ENCODE measurements around the gene URAD. TPM values are rescaled to one million over a fixed set of nuclear protein-coding genes. Genes with fewer than 3 reads are reported as not detected.

URAD gene
- total RNA-seq, 4 donors from 2014 or later: not detected

DNA sequence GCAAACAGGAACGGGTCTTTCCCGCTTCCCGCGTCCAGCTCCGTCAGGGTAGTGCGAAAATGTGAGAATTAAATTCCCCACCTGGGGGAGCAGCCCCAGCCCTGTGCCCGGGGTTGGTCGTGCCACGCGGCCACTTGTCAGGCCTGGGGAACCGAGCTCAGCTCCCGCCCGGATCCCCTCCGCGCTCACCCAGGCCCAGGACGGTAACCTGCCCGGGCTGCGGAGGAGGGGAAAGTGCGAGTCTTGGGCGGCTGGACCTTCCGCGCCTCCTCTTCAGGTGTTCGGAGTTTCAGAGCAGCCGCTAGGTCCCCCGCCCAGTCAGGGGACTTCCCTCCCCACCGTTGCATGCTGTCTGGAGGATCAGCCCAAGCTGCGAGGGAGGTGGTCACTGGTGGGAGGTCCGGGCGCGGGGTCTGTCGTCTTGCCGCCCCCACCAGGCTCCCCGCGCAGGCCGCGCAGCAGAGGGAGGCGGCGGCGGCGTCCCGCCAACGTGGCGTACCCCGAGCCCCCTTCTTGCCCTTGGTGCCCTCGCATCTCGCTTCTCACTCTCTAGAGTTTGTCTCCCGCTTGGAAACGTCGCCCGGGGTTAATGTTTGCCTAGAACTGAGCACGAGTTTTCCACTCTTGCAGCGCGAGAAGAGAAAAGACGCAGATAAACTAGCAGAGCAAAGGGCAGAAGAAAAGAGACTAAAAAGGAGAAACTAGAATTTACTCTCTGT is 8.1 kb downstream of the URAD start:
- Histone ChIP-seq H3K36me3 (no peaks in the 10 kb centered on the region), H3K4me3 (no peak overlapping the region), H3K27me3 (peaks cover 8 to 98% (median 36%) of the 10 kb centered on the region in 4 donors), H3K27ac (no peak overlapping the region), H3K4me1 (peaks cover 11 to 42% (median 16%) of the 10 kb centered on the region in 3 donors), H3K9me3 (no peaks in the 10 kb centered on the region)
- DNase-seq: no peak
- intact Hi-C loops (cut with DNase I): loop anchor here (5.0 kb wide), 1 partner anchor 613 kb away; no protein-coding TSS in a partner anchor
- WGBS, 2 donors: 4 to 7% methylated on average over 21 to 27 of the region's 54 CpGs
- TF ChIP-seq POLR2A (IDR thresholded peaks at IDR 0.05) (no peak), CTCF (IDR thresholded peaks at IDR 0.05) (no peak)

DNA sequence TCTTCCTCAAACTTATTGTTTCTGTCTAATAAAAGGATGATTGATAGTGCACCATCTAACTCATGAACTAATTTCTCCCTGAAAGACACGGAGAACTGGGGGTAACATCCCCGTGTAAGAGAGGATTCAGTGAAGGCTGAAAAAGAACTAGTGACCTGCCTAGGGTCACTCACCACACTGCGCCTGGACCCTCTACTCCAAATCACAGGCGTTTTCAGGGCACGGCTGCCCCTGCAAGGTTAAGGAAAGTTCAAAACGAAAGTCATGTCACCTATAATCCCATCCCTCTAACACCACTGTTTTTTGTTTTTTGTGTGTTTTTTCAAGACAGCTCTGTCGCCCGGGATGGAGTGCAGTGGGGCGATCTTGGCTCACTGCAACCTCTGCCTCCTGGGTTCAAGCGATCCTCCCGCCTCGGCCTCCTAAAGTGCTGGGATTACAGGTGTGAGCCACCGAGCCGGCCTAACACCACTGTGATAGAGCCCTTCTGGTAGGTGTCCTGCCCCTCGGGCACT is 8.7 kb downstream of the URAD start:
- H3K4me1 ChIP-seq: peaks cover 11 to 44% (median 16%) of the 10 kb centered on the region in 3 donors

DNA sequence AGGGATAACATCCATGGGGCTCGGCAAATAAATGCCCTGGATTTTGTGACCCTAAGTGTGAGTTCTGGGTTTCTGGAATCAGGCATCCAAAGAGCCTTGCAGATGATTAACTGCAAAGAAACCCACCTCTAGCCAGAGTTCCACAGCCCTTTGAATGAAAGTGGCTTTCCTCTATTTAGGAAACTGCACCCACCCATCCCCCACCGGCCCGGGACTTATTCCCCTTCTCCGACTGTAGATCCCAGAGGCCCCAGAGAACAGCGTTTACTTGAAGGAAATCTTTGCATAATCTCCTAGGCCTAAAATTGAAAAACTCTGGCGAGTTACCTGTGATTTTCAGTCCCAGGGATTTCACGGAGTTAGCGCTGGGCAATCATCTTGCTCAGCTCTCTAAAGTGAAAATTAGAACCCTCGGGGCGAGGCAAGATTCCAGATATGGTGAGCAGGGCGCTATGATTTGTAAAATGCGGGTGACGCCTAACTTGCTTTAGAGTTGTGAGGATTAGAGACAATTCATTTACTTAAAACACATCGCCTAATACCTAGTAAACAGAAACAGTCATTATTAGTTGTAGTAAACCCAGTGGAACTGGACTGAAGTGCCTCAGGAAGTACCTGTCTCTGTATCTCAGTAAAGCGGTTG is 9.4 kb downstream of the URAD start:
- Histone ChIP-seq H3K27ac (no peak overlapping the region), H3K4me1 (peaks cover 11 to 44% (median 16%) of the 10 kb centered on the region in 3 donors)

More for the DNA sequence above, 8.7 kb downstream of the URAD start:
- H3K27ac ChIP-seq: no peak overlapping the region
- TF ChIP-seq POLR2A (IDR thresholded peaks at IDR 0.05): no peak
- no peak for TF ChIP-seq CTCF (IDR thresholded peaks at IDR 0.05)
- intact Hi-C loops (cut with DNase I): loop anchor here (5.0 kb wide), 2 partner anchors 148 to 613 kb away; no protein-coding TSS in a partner anchor
- DNase-seq: no peak
- no peaks in the 10 kb centered on the region for H3K9me3 ChIP-seq
- H3K36me3 ChIP-seq: no peaks in the 10 kb centered on the region
- peak overlapping the region in 1 of 4 donors; percentile 24 for H3K4me3 ChIP-seq
- WGBS, 2 donors: 4 to 8% methylated on average over 11 to 12 of the region's 15 CpGs
- H3K27me3 ChIP-seq: peaks cover 8 to 98% (median 38%) of the 10 kb centered on the region in 4 donors

GRCh38 chr13:27978301-27978968 is 10.1 kb downstream of the URAD start:
- no peaks in the 10 kb centered on the region for H3K36me3 ChIP-seq
- H3K4me3 ChIP-seq: peak overlapping the region in 1 of 4 donors; percentile 19
- H3K9me3 ChIP-seq: no peaks in the 10 kb centered on the region
- H3K27ac ChIP-seq: no peak overlapping the region
- H3K4me1 ChIP-seq: peaks cover 11 to 44% (median 16%) of the 10 kb centered on the region in 3 donors
- WGBS, 2 donors: 10 to 20% methylated on average over 8 to 16 of the region's 65 CpGs
- no peak for DNase-seq
- intact Hi-C loops (cut with DNase I): loop anchor here (5.0 kb wide), 1 partner anchor 146 kb away; no protein-coding TSS in a partner anchor
- TF ChIP-seq CTCF (IDR thresholded peaks at IDR 0.05) (no peak), POLR2A (IDR thresholded peaks at IDR 0.05) (no peak)
- H3K27me3 ChIP-seq: peaks cover 8 to 100% (median 38%) of the 10 kb centered on the region in 4 donors

More for the DNA sequence above, 9.4 kb downstream of the URAD start:
- TF ChIP-seq POLR2A (IDR thresholded peaks at IDR 0.05) (no peak), CTCF (IDR thresholded peaks at IDR 0.05) (no peak)
- Histone ChIP-seq H3K27me3 (peaks cover 8 to 100% (median 38%) of the 10 kb centered on the region in 4 donors), H3K9me3 (no peaks in the 10 kb centered on the region), H3K4me3 (peak overlapping the region in 1 of 4 donors; percentile 24), H3K36me3 (no peaks in the 10 kb centered on the region)
- intact Hi-C loops (cut with DNase I): loop anchor here (5.0 kb wide), 1 partner anchor 147 kb away; no protein-coding TSS in a partner anchor
- 8 to 9% methylated on average over 13 to 14 of the region's 15 CpGs for WGBS, 2 donors
- DNase-seq: no peak
